IMR-90 (cell line): Measurements from ENCODE around the gene TDRD7. TPM values are rescaled to one million over a fixed set of nuclear protein-coding genes. Genes with fewer than 3 reads are reported as not detected.

Experiments
- ATAC-seq: fragments of 200-7000 bp; cut with Tn5 transposase; 2 replicates; pipeline ENCODE4 v1.9.1; 2020; ENCODE audit warnings: low read depth, mild to moderate bottlenecking, moderate library complexity
- BruUV-seq: library from RNA; stranded (reverse); fragments of 400-500 nt; replicated peaks from 2 replicates; lab custom pipeline; 2021; lab: Mats Ljungman, UMichigan
- CTCF ChIA-PET: fragments of 300-600 bp; formaldehyde crosslinking; extraction: SDS; loops from one replicate; lab custom pipeline; 2021; ENCODE audit warnings: antibody characterized with exemption; lab: Yijun Ruan, JAX
- POLR2A ChIA-PET: fragments of 300-600 bp; sonication (Branson Sonifier 250); formaldehyde crosslinking; loops from one replicate; lab custom pipeline; 2022; ENCODE audit warnings: antibody characterized with exemption; ENCODE audit not compliant: unreplicated experiment; lab: Charles Lee
- DNase-seq: peaks from one replicate; pipeline ENCODE4 v3.0.0; 2013
- H2AFZ ChIP-seq: replicated peaks from 2 replicates; pipeline ENCODE3; 2013; ENCODE audit warnings: low read length, mild to moderate bottlenecking; ENCODE audit not compliant: poor library complexity
- H2AK5ac ChIP-seq: 2 replicates; pipeline ENCODE4 v1.6.1; 2013; ENCODE audit warnings: low read depth, low read length, inconsistent platforms
- H2AK9ac ChIP-seq: replicated peaks from 2 replicates; pipeline ENCODE3; 2013; ENCODE audit warnings: mild to moderate bottlenecking, low read depth, low read length, moderate library complexity; ENCODE audit not compliant: poor library complexity
- H2BK120ac ChIP-seq: 2 replicates; pipeline ENCODE4 v1.6.1; 2013; ENCODE audit warnings: low read depth, low read length, inconsistent platforms
- H2BK15ac ChIP-seq: 3 replicates; pipeline ENCODE4 v1.6.1; 2013; ENCODE audit warnings: low read depth, low read length, inconsistent platforms
- H2BK20ac ChIP-seq: 2 replicates; pipeline ENCODE4 v1.6.1; 2013; ENCODE audit warnings: low read depth, mild to moderate bottlenecking, inconsistent platforms, low read length, moderate library complexity
- H2BK5ac ChIP-seq: 2 replicates; pipeline ENCODE4 v1.6.1; 2013; ENCODE audit warnings: mild to moderate bottlenecking, low read depth, low read length, inconsistent platforms; ENCODE audit not compliant: poor library complexity, severe bottlenecking
- H3K14ac ChIP-seq: replicated peaks from 2 replicates; pipeline ENCODE4 v1.6.1; 2013; ENCODE audit warnings: low read depth, low read length, inconsistent platforms
- H3K18ac ChIP-seq: 2 replicates; pipeline ENCODE4 v1.6.1; 2013; ENCODE audit warnings: low read depth, low read length, control low read depth
- H3K23ac ChIP-seq: 2 replicates; pipeline ENCODE4 v1.6.1; 2013; ENCODE audit warnings: low read depth, low read length, inconsistent platforms
- H3K27ac ChIP-seq: 2 replicates; pipeline ENCODE4 v1.5.1; 2013; ENCODE audit warnings: mild to moderate bottlenecking, control low read depth, low read length; ENCODE audit not compliant: insufficient read depth
- H3K27me3 ChIP-seq: 2 replicates; pipeline ENCODE4 v1.6.1; 2013; ENCODE audit warnings: low read length; ENCODE audit not compliant: control insufficient read depth, insufficient read depth
- H3K36me3 ChIP-seq: 2 replicates; pipeline ENCODE4 v1.6.1; 2013; ENCODE audit warnings: low read length, mixed read lengths; ENCODE audit not compliant: control insufficient read depth, insufficient read depth
- H3K4ac ChIP-seq: 2 replicates; pipeline ENCODE4 v1.6.1; 2013; ENCODE audit warnings: low read depth, low read length, inconsistent platforms
- H3K4me1 ChIP-seq: 2 replicates; pipeline ENCODE4 v1.6.1; 2013; ENCODE audit warnings: low read length, mixed read lengths; ENCODE audit not compliant: control insufficient read depth, insufficient read depth
- H3K4me2 ChIP-seq: 2 replicates; pipeline ENCODE4 v1.6.1; 2013; ENCODE audit warnings: low read depth, mild to moderate bottlenecking, control low read depth, low read length, moderate library complexity
- H3K4me3 ChIP-seq: 2 replicates; pipeline ENCODE4 v1.5.1; 2013; ENCODE audit warnings: low read depth, mild to moderate bottlenecking, control low read depth, low read length, moderate library complexity; ENCODE audit not compliant: insufficient read depth
- H3K56ac ChIP-seq: 2 replicates; pipeline ENCODE4 v1.6.1; 2013; ENCODE audit warnings: low read length, inconsistent platforms; ENCODE audit not compliant: insufficient read depth; ENCODE audit errors: extremely low read depth
- H3K79me1 ChIP-seq, 2 experiments: 2 replicates each; pipeline ENCODE4 v1.6.1; 2013; ENCODE audit warnings: low read length in 2 of 2, inconsistent platforms in 1 of 2, low read depth in 1 of 2
- H3K9ac ChIP-seq: 2 replicates; pipeline ENCODE4 v1.6.1; 2013; ENCODE audit warnings: low read depth, low read length, control low read depth
- H3K9me1 ChIP-seq: 2 replicates; pipeline ENCODE4 v1.6.1; 2013; ENCODE audit warnings: low read length, inconsistent platforms; ENCODE audit not compliant: insufficient read depth
- H3K9me3 ChIP-seq: 2 replicates; pipeline ENCODE4 v1.6.1; 2013; ENCODE audit warnings: low read length; ENCODE audit not compliant: control insufficient read depth, insufficient read depth
- H4K20me1 ChIP-seq: 2 replicates; pipeline ENCODE4 v1.6.1; 2013; ENCODE audit warnings: low read length, inconsistent platforms; ENCODE audit not compliant: insufficient read depth
- H4K5ac ChIP-seq: 2 replicates; pipeline ENCODE4 v1.6.1; 2013; ENCODE audit warnings: mild to moderate bottlenecking, low read depth, low read length, control low read depth
- H4K8ac ChIP-seq, 2 experiments: 2 replicates each; pipeline ENCODE4 v1.6.1; 2013; ENCODE audit warnings: low read depth in 2 of 2, low read length in 2 of 2, control low read depth in 1 of 2, inconsistent platforms in 1 of 2
- H4K91ac ChIP-seq: 2 replicates; pipeline ENCODE4 v1.6.1; 2013; ENCODE audit warnings: low read depth, low read length, inconsistent platforms; ENCODE audit not compliant: insufficient read depth
- FOS ChIP-seq: fragments of 150-350 bp; IDR thresholded peaks from 2 replicates; pipeline ENCODE4 v1.6.1; 2016; ENCODE audit warnings: low read depth, low read length
- USF2 ChIP-seq: fragments of 150-350 bp; IDR thresholded peaks from 2 replicates; pipeline ENCODE4 v1.6.1; 2017; ENCODE audit warnings: mild to moderate bottlenecking, antibody characterized with exemption, low read length, low read depth
- WGBS, 2 experiments: methylation state at CpG; one replicate each; pipeline versions ENCODE4 v1.1.5 to v1.1.7; 2013; ENCODE audit warnings: missing lambda C conversion rate in 2 of 2; ENCODE audit not compliant: insufficient read length in 1 of 2; ENCODE audit errors: extremely low coverage in 2 of 2; 5-methylcytosine and 5-hydroxymethylcytosine counted together
- dilution Hi-C: fragments of 300-500 bp; cut with HindIII; formaldehyde crosslinking; loops from one replicate; pipeline ENCODE4 v1.14.3; 2018; ENCODE audit warnings: low sequenced_read_pairs; ENCODE audit not compliant: unreplicated experiment
- in situ Hi-C: fragments of 300-500 bp; cut with MboI; formaldehyde crosslinking; loops from 3 replicates; pipeline ENCODE4 v1.14.3; 2019; ENCODE audit warnings: low sequenced_read_pairs, inconsistent platforms, mixed read lengths
- intact Hi-C: fragments of 100-400 bp; cut with micrococcal nuclease; formaldehyde crosslinking; loops from 2 replicates; pipeline ENCODE4 v1.10.0; 2022
- polyA plus RNA-seq, 3 experiments: library from polyadenylated mRNA; depleted of rRNA; stranded (reverse); fragments of >200 nt; gene quantifications; 2 replicates each; pipeline ENCODE4 v1.2.3, GENCODE V29; 2012; ENCODE audit warnings: low replicate concordance in 1 of 3
- total RNA-seq: library from RNA; depleted of rRNA; stranded (reverse); fragments of >200 nt; gene quantifications from 2 replicates; pipeline ENCODE4 v1.2.3, GENCODE V29; 2012

Gene TDRD7
- total and polyA plus RNA-seq, 2 of the 4 experiments (the other 2 are of a cell fraction) = 4.4 to 9.7 TPM

DNA sequence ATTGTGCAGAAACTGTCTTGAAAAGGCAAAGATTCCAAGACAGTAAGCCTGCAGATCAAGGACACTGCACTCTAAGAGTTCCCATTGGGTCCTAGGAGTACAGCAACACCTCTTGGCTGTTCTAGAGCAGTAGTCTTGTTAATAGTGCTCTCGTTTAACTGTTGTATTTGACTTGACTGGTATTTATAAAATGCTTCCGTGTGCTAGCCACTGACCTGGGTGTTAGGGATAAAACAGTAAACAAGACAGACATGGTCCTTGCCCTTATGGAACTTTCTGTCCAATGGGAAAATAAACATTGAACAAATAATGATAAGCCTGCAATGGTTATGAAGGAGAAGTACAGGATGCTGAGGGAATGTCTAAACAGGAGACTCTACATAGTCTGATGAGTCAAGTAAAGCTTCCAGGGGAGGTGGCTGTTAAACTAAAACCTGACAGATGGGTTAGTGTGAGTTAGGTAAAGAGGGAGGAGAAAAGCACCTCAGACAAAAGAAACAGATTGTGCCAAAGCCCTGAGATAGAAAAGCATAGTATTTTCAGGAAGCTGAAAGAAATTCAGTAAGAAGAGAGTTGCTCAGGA lies 33.3 kb downstream of the TDRD7 start:
- H3K18ac ChIP-seq = no peak overlapping the region
- H4K20me1 ChIP-seq = peaks cover 2% of the 10 kb centered on the region; the same call in 1 of the 2 replicates
- BruUV-seq = no TSS peak
- peaks cover 7% of the 10 kb centered on the region; the same call in 1 of the 2 replicates for H3K9me1 ChIP-seq
- ATAC-seq (peak; percentile 77), DNase-seq (no peak)
- ChIA-PET POLR2A (no interaction called here), CTCF (interaction anchor here (0.9 kb wide), 1 partner anchor 153 kb away, joined by 3 read pairs; no protein-coding TSS in a partner anchor)
- no peak overlapping the region for H3K27ac ChIP-seq
- no peak overlapping the region for H3K14ac ChIP-seq
- H3K27me3 ChIP-seq = no peaks in the 10 kb centered on the region
- intact Hi-C loops = no loop called here
- H2BK5ac ChIP-seq = no peak overlapping the region
- dilution Hi-C loops = no loop called here
- no peak overlapping the region for H3K4me3 ChIP-seq
- H3K4me2 ChIP-seq = no peak overlapping the region
- no peak overlapping the region for H2BK15ac ChIP-seq
- no peak overlapping the region for H4K5ac ChIP-seq
- WGBS, 2 experiments = 25% methylated on average over 2 of the region's 2 CpGs; no CpG with 5 or more reads in 1 of the 2 experiments
- H4K8ac ChIP-seq = no peak overlapping the region
- H2AK5ac ChIP-seq = no peak overlapping the region
- no peak overlapping the region for H3K4ac ChIP-seq
- in situ Hi-C loops = no loop called here
- H2BK120ac ChIP-seq = no peak overlapping the region
- no peak overlapping the region for H4K91ac ChIP-seq
- H2AK9ac ChIP-seq = no peak overlapping the region
- no peak overlapping the region for H3K56ac ChIP-seq
- H3K9me3 ChIP-seq = no peaks in the 10 kb centered on the region
- no peak overlapping the region for H3K23ac ChIP-seq
- no peak overlapping the region for H3K9ac ChIP-seq
- no peak overlapping the region for H2AFZ ChIP-seq
- H3K79me1 ChIP-seq = no peaks in the 10 kb centered on the region
- H3K36me3 ChIP-seq = peaks cover 6% of the 10 kb centered on the region
- no peaks in the 10 kb centered on the region for H3K4me1 ChIP-seq
- H2BK20ac ChIP-seq = no peak overlapping the region
- TF ChIP-seq FOS (no peak), USF2 (no peak)
